GM18502 (cell line): ENCODE measurements around the gene GYS2.
A peak's percentile ranks its signal among the peaks of the same experiment; 100 is the strongest.
"Not testable (repeated sequence)": the region's sequence is repeated elsewhere in the genome, so short reads cannot be mapped to it uniquely, and the experiment has no call there.

Experiments used
- ATAC-seq: cut with Tn5 transposase; IDR thresholded peaks from one replicate; pipeline ENCODE4 v1.9.1; 2021; ENCODE audit warnings: mild to moderate bottlenecking; ENCODE audit not compliant: unreplicated experiment, poor library complexity

Gene GYS2

DNA sequence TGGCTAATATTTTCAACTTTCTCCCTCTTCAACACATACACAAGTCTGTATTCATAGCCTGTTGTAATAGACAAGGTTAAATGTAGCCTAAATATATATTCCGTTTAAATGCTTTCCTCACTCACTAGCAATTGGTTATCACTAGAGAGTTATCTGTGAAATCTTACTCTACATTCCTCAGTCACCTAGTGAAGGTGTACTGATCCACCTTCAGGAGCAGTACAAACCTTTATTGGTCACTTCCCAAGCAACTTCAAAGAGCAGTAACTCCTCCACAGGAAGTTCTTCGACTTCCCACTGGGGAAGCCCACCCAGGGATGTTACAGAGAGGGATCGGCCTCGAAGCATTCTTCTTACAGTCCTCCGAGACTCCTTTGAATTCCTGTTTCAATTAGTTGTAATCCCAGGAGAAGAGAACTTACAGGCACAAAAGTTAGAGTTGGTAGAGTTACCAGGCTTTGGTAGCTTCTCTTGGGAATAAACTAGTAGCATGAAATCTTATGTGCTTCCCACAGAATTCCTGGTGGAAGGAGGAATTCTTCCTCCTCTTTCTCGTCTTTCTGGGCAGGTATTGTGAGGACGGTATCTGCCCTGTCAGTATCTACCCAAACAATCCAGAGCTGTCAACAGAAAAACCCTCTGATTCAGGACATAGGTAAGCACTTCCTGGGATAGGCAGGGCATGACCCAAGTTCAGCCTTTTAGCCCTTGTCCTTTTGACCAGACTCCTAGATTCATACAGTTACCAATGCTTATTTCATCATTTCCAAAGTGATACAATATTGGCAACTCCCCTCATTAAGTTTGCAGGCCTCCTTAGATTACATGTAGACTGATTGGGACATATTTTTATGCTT, at the start of gene GYS2:
GYS2 (minus strand) TSS at position 603 of the 857 bp plus-strand sequence; CDS start at position 348, 255 bp downstream.
- ATAC-seq, result no peak

DNA sequence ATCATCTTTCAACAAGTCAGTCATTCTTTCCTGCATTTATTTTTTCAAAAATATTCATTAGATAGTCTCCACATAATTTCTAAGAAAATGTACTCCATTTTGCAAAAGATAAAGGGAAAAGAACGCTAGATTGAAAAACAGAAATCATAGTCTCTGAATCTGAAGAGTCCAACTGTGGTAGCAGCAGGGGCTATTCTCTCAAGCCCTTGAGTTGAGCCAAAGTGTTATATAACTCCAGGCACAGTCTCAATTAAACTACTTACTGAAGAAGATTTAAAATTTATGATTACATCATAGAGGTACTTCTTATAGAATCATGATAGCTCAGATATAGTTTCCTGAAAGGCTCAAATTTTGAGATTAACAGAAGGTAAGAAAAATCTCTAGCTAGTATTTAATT, 47.2 kb upstream of the GYS2 start:
- no peak for ATAC-seq

DNA sequence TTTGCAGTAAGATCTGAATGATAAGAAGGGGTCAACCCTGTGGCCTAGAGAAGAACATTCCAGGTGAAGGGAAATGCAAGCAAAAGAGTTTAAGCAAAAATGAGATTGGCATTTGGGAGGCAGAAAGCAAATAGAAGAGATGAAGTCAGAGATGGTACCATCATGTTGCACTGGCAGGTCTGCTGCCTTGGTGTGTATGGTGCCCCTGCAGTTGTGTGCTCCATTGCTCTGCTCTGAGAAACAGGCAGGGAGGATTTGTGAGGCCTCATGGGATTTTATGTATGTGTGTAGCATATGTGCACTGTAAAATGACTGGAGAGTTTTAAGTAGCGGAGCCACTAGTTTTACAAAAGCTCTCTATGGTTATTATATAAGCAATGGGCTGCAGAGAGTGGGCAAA, 46.4 kb upstream of the GYS2 start:
- no peak for ATAC-seq

DNA sequence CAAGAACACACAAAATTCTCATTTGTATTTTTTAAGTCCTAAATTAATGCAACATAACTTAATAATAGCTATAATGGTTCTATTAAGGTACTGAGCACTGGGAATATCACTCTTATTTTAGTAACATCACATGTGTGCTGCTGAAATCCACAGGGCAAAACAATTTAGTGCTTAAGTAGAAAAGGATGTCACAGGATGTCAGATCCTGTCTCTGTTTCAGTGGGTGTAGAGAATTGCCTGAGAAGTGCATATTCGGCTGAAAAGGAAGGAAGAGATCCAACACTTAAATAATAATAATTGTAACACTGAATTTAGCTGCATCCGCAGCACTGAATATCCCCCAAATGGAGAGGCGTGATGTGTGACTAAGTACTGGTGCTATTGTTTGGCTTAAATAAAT, 44.4 kb upstream of the GYS2 start:
- ATAC-seq, result no peak

GRCh38 chr12:21648378-21648777, 43.7 kb upstream of the GYS2 start:
- no peak for ATAC-seq

- no peak for ATAC-seq
Measured at GRCh38 chr12:21647179-21647578, 42.5 kb upstream of the GYS2 start.

DNA sequence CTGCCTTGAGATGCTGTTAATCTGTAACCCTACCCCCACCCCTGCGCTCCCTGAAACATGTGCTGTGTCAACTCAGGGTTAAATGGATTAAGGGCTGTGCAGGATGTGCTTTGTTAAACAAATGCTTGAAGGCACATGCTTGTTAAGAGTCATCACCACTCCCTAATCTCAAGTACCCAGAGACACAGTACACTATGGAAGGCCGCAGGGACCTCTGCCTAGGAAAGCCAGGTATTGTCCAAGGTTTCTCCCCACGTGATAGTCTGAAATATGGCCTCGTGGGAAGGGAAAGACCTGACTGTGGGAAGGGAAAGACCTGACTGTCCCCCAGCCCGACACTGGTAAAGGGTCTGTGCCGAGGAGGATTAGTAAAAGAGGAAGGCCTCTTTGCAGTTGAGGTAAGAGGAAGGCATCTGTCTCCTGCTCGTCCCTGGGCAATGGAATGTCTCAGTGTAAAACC, 40.4 kb upstream of the GYS2 start:
- ATAC-seq, result not testable (repeated sequence)

DNA sequence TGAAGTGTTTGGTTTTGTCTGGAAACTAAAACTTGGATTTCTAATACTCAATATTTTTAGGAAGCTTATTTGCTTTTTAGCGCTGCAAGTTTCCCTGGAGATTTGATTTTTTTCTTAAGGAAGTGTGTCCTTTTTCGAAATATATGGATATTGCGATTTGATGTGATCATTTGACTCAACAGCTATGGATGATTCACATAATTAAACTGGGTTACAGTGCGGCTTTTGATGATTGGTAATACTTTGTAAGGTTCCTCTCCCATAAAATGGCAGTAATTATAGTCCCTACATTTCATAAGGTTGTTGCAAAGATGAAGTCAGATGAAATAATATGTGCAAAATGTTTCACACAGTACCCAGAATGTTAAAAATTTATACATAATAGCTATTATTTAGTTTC, 39.9 kb upstream of the GYS2 start:
- no peak for ATAC-seq

- ATAC-seq, result no peak
Measured at GRCh38 chr12:21643758-21644157, 39.1 kb upstream of the GYS2 start.

DNA sequence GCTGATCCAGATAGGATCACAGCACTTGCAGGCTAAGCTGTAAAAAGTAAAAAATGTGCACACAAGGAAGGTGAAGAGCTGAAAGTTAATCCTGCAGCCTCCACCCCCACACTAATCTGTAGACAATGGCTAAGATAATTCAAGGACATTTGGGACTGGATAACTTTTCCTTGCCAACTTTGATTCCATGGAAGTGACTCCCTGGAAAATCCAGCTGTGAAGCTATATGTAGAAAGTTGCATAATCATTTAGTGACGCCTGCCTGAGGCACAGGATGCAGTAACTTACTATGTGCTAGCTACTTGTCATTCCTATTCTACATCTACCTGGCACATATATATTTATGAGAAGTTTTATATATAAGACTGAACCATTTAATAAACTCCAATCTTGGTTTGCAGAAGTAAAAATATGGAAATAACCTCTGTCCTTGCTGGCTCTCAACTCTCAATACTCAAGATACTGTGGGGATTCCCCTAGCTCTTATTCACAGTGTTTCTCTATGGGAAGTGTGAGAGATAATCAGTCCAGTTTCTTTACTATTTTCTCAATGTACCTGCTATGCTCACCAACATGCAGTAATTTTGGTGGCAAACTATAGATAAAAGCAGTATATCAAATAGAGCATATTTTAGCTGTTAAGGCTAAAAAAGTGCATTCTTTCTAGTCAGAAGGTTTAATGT, 38.2 kb upstream of the GYS2 start:
- ATAC-seq, result peak; percentile 71

- ATAC-seq, result no peak
Measured at GRCh38 chr12:21638054-21638891, 33.6 kb upstream of the GYS2 start.

GRCh38 chr12:21634245-21634644, 29.6 kb upstream of the GYS2 start:
- no peak for ATAC-seq

- ATAC-seq, result no peak
Measured at GRCh38 chr12:21631367-21631766, 26.7 kb upstream of the GYS2 start.

DNA sequence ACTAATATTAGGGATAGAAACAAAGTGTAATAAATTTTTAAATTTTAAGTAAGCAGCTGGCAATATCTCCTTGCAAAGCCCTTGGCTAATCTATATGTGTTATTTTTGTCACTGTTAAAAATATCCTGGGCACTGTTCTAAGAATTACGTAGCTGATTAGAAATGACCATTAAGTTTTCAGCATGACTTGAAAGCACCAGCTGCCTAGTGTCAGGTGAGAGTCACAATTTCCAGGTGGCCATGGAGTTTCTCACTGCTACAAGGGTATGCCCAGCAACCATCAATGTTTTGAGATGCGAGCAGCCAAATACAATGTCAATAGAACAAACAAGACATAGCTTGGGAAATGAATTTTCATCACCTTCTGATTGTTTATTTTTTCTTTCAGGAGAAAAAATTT, 23.3 kb upstream of the GYS2 start:
- no peak for ATAC-seq

DNA sequence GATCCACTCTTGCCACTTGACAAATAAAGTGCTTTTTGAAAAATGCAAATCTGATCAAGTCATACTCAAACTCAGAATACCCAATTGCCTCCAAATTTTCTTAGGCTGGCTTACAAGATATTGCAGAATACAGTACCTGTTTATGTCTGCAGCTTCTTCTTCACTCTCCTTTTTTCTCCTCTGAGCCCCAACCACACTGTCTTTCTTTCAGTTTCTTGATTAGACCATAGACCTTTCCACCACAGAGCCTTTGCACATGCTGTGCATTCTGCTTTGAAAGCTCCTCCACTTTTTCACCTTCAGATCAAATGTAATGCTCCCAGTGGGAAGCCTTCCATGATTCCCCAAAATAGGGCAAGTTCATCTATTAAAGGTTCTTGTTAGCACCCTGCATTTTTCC, 13.9 kb upstream of the GYS2 start:
- ATAC-seq, result no peak

- no peak for ATAC-seq
Measured at GRCh38 chr12:21617030-21617429, 12.4 kb upstream of the GYS2 start.

DNA sequence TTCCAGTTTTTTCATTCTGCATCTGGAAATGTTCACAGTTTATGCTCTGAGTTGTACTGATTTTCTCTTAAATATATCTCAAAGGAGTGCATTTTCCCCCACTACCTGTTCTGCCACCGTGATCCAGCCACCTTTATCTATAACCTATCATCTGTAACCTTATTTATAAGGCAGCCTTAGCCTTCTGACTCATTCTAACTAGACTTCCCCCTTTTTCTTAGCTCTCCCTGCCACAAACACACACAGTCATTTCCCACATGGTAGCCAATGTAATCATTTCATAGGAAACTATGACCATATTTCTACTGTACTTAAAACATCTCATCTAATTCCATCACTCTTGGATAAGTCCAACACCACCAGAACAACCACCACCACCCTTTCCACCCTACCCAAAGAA, 10.8 kb upstream of the GYS2 start:
- ATAC-seq, result no peak

DNA sequence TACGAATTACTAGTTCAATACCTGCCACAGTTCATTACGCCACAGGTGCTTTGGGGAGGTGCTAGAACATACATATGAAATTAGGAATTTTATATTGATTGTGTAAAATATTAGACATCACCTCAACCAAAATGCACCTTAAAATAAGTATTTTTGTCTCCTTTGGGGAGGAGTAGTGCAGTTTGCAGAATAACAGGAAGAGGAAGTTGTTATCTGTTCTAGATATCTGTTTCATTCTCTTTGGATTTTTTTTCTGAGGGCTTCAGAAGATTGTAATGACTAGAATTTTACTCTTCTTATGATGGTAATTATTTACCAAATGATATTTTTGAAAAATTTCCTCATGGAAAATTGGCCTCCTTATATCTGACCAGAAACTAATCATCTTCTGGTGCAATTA, 9.9 kb upstream of the GYS2 start:
- no peak for ATAC-seq

DNA sequence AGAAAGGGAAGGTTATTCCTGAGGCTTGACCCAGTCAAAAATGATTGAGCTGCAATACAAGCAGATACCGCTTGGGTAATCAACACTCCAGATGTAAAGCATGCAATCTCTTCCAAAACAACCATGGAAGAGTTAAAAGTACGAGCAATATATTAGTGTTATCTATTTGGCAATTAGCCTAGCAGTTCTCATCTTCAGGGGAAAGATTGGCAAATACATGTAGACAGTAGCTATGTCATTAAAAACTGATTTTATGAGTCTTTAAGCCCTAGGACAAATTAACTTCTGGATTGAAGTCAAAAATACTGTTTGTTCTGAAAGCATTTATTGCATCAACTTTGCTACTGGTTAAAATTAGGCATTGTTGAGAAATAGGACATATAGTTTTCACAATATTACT, 9.3 kb upstream of the GYS2 start:
- ATAC-seq, result no peak

- ATAC-seq, result no peak
Measured at GRCh38 chr12:21608196-21608595, 3.5 kb upstream of the GYS2 start.

- ATAC-seq, result no peak
Measured at GRCh38 chr12:21607701-21608100, 3.1 kb upstream of the GYS2 start.
